GM06990 (cell line): ENCODE measurements around the gene PDXK.

Experiments used
- DNase-seq: peaks from one replicate; pipeline ENCODE4 v3.0.0-alpha.2; 2011; ENCODE audit not compliant: insufficient read length; ENCODE audit errors: extremely low read depth
- H3K27me3 ChIP-seq: replicated peaks from 2 replicates; pipeline ENCODE4 v1.6.0; 2011; ENCODE audit warnings: low read length; ENCODE audit not compliant: control insufficient read depth, insufficient read depth
- H3K36me3 ChIP-seq: 2 replicates; pipeline ENCODE4 v1.5.1; 2011; ENCODE audit warnings: low read length; ENCODE audit not compliant: control insufficient read depth, insufficient read depth
- H3K4me3 ChIP-seq: replicated peaks from 2 replicates; pipeline ENCODE4 v1.5.1; 2011; ENCODE audit warnings: low read depth, mild to moderate bottlenecking, control low read depth, low read length
- TF ChIP-seq, protein P1 (sequence below): IDR thresholded peaks from 2 replicates; pipeline ENCODE4 v1.5.1; 2011; ENCODE audit warnings: low read length, control low read depth, mild to moderate bottlenecking, inconsistent platforms; ENCODE audit not compliant: insufficient read depth, poor library complexity, severe bottlenecking

The PDXK gene

DNA sequence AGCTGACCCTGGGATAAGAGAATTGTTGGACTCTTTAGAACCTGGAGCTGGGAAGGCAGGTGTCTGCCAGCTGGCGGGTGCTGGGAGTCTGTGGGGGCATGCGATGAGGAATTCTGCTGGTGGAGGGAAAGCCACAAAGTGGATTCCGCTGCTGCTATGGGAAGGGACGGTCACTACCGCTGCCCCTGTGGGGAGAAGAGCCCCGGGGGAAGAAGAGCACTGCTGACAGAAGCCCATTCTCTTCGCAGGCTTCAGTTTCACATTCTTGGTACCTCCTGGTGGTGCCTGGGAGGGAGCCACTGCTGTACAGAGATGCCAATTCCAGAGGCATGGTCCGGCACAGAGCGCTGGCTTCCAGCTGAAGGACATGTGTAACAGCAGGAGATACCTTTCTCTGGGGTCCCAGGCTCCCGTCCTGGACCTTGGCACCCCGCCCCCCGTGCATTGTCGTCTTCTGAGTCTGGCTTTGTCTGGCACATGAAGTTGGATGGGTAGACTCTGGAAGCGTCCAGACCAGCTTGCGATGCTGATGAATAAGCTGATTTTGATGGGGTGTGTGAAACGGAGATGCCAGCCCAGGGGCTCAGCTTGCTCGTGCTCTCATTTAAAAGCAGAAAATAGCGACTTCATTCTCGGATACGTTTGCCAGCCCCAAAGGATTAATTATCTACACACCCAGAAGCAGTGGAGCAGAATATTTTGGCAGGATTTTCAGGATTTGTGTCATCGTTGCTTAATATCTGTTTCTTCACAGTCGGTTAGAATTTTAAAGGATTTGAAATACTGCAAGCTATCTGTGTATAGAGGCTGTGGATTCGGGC, 13.2 kb downstream of the PDXK start:
- Histone ChIP-seq H3K4me3 (no peak overlapping the region), H3K27me3 (no peaks in the 10 kb centered on the region), H3K36me3 (peaks cover 15% of the 10 kb centered on the region)
- TF ChIP-seq, protein P1, sequence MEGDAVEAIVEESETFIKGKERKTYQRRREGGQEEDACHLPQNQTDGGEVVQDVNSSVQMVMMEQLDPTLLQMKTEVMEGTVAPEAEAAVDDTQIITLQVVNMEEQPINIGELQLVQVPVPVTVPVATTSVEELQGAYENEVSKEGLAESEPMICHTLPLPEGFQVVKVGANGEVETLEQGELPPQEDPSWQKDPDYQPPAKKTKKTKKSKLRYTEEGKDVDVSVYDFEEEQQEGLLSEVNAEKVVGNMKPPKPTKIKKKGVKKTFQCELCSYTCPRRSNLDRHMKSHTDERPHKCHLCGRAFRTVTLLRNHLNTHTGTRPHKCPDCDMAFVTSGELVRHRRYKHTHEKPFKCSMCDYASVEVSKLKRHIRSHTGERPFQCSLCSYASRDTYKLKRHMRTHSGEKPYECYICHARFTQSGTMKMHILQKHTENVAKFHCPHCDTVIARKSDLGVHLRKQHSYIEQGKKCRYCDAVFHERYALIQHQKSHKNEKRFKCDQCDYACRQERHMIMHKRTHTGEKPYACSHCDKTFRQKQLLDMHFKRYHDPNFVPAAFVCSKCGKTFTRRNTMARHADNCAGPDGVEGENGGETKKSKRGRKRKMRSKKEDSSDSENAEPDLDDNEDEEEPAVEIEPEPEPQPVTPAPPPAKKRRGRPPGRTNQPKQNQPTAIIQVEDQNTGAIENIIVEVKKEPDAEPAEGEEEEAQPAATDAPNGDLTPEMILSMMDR = no peak
- no peak for DNase-seq

DNA sequence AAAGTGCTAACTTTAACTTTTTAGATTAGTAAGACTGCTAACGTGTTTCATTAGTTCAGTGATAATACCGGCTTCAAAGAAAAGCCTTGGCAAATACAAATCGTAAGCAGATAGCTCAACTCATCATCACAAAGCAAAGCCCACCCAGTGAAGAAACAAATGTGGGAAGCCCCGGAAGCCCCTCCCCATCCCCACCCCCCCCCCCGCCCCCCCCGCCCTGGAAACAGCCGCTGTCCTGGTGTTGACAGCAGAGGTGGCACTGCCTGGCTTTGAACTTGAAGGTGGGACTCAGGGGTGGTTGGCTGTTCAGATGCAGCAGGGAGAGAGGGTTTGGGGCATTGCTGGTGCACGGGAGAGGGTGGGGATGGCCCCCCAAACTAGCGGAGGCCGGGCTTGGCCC, 14.1 kb downstream of the PDXK start:
- no peak overlapping the region for H3K4me3 ChIP-seq
- TF ChIP-seq, protein P1 = no peak
- H3K27me3 ChIP-seq = no peaks in the 10 kb centered on the region
- H3K36me3 ChIP-seq = peaks cover 19% of the 10 kb centered on the region
- no peak for DNase-seq

DNA sequence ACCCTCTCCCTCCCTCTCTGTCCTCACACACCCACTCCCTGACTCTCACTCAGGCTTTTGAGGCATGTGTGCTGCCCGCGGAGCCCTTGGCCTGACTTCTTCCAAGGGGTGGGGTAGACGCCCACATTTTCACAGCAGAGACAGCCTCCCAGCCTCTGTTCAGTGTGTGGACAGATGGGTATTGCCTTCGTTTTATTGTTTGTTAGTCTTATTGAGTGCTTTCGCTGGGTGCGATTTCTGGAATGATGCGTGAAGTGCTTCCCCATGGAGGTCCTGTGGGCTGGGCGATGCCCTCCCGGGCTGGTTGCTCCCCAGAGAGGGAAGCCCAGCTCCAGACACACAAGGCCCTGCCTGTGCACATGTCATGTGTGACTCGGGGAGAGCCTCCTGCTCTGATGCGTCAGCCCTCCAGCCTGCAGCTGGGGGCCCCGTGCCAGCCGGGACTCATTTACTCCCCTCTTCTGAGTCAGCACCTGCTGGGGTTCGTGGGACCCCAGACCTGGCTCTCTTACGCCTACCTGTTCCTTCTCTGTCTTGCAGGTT, 14.7 kb downstream of the PDXK start:
- no peak for DNase-seq
- TF ChIP-seq, protein P1 = no peak
- Histone ChIP-seq H3K36me3 (peaks cover 21% of the 10 kb centered on the region), H3K27me3 (no peaks in the 10 kb centered on the region), H3K4me3 (no peak overlapping the region)

DNA sequence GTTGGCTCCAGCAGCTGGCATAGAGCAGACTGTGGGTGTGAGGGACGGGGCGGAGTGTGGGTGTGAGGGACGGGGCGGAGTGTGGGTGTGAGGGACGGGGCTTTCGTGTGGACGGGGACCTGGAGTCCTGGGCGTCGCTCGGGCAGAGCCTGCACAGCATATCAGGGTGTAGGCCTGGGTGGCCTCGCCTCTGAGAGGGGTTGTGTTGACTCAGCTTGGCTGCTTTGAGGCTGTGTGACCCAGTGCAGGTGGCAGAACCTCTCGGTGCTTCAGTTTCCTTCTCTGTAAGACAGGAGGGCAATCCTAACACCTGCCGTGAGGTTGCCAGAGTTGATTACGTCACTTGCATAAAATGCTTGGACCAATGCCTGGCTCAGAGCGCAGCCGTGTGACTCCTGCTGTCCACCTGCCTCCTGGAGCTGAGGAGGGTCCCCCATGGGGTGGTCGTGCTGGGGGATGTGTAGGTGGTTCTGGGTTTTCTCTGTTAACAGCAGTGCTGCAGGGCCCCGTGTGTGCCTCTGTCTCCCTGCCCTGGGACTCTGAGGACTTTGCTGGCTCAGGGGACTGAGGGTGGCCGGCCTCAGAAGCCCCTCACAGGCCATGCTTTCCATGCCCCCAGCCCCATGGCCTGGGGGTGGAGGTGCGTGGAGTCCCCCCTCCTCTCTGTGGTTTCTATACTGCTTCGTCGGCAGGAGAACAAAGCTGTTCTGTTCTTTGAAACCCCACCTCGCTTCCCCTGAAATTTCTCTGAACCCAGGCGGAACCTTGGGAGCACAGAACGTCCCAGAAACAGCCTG, 15.4 kb downstream of the PDXK start:
- TF ChIP-seq, protein P1 = no peak
- no peak for DNase-seq
- H3K4me3 ChIP-seq = no peak overlapping the region
- H3K27me3 ChIP-seq = no peaks in the 10 kb centered on the region
- peaks cover 21% of the 10 kb centered on the region for H3K36me3 ChIP-seq

DNA sequence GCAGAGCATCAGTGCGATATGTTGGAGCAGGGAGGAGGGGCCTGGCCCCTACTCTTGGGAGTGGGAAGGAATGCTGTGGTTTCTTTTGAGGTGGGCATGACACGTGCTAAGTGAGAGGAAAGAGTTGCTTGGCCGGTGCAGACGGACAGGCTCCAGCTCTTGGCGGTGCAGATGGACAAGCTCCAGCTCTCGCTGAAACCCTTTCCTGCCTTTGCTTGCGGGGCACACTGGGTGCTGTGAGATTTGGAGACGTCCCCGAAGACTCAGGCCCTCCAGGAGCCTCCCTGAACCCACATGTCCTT, 15.9 kb downstream of the PDXK start:
- DNase-seq = no peak
- no peak overlapping the region for H3K4me3 ChIP-seq
- peaks cover 21% of the 10 kb centered on the region for H3K36me3 ChIP-seq
- no peaks in the 10 kb centered on the region for H3K27me3 ChIP-seq
- TF ChIP-seq, protein P1 = no peak
